ENCODE results near the gene MUC4.

GRCh38 chr3:195803289-195803908, 8.3 kb downstream of the MUC4 start:
- TF ChIP-seq POLR2AphosphoS5 (IDR thresholded peaks at IDR 0.05) (no peak), CTCF (IDR thresholded peaks at IDR 0.05) (no peak), POLR2A (IDR thresholded peaks at IDR 0.05) (no peak)

Measured in gastroesophageal sphincter (tissue), 3 donors.